NCI-H187 treated with DMSO at 0.1 percent for 48 hours (cell line): ENCODE results near the gene CYBC1.

ENCODE experiments used
- DNase-seq: peaks from one replicate; lab custom pipeline; 2025; lab: John Stamatoyannopoulos, UW

The CYBC1 gene

DNA sequence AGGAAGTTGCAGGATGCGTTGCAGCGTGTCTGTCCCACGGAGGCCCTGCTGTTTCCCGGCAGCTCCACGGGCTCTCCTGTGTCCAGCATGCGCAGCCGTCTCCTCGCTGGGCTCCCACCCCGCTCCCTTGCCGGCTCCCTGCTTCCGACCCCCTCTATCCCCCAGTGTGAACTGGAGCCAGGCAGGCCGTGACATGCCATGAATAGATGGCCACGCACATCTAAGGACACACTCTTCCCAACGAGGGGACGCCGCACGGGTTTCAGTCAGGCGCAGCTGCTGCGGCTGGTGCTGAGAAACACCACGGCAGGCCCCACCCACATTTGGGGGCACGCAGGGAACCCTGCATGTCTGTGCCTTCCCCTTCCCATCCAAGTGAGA, 41.6 kb downstream of the CYBC1 start:
- no peak for DNase-seq

GRCh38 chr17:82408288-82408937, 42.1 kb downstream of the CYBC1 start:
- no peak for DNase-seq

GRCh38 chr17:82407255-82407654, 43.3 kb downstream of the CYBC1 start:
- DNase-seq, result no peak

DNA sequence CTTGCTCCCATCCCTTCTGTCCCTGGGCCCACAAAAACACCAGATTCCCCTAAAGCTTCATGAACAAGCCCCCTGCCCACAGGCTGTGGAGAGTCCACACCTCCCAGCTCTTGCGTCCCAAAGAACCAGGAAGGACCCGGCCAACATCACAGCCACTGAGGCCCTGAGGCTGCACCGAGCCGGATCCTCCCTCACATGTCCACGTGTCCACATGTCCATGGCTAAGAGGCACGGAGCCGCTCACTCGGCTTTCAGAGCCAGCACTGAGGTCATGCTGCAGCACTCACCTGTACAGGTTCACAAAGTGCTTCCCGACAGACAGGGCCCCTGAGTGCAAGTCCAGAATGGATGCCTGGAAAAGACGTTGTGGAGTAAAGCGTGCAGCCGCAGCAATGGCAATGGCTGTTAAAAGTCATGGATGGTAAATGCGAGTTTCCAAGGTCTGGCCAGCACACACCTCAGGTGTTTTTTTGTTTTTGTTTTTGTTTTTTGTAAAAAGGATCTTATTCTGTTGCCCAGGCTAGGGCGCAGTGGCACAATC, 44.4 kb downstream of the CYBC1 start:
- no peak for DNase-seq

DNA sequence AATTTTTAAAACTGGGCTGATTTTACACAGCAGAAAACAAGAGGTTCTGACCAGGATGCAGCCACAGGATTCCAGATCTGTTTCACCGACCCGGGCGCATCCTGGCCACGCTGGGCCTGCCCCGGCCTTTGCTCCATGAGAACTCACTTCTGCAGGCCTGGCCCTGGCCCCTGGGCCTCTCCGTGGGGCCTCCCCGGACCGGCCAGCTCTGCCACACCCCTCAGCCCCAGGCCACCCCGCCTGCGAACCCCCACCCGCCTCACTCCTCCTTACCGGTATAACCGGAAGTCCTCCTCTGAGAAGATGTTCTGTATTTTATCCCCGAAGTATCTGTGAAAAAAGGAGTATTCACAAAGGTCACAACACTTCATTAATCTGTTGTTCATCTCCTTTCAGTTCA, 45.5 kb downstream of the CYBC1 start:
- no peak for DNase-seq

- no peak for DNase-seq
Observed at GRCh38 chr17:82403662-82404660, 46.6 kb downstream of the CYBC1 start.

- DNase-seq, result no peak
Observed at GRCh38 chr17:82402865-82403264, 47.7 kb downstream of the CYBC1 start.

GRCh38 chr17:82400830-82401229, 49.7 kb downstream of the CYBC1 start:
- no peak for DNase-seq

DNA sequence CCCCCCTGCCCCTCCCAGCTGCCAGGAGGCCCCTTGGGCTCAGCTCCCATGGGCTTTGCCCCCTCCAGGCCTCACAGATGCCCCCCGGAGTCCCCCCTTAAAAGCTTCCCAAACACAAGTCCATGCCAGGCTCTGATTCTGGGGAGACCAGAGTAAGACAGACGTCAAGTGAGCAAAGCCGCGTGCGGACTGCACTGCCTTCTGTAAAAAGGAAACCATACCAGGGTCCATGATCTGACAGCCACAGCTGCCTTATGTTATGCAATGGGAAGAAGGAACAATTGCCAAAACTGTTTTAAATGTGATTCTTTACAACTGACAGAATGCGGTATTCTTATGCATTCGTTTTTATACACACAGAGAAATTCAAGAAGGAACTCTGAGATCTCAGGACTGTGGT, 50.3 kb downstream of the CYBC1 start:
- no peak for DNase-seq

- no peak for DNase-seq
Observed at GRCh38 chr17:82399601-82400101, 50.9 kb downstream of the CYBC1 start.

GRCh38 chr17:82399041-82399441, 51.5 kb downstream of the CYBC1 start:
- DNase-seq, result no peak

DNA sequence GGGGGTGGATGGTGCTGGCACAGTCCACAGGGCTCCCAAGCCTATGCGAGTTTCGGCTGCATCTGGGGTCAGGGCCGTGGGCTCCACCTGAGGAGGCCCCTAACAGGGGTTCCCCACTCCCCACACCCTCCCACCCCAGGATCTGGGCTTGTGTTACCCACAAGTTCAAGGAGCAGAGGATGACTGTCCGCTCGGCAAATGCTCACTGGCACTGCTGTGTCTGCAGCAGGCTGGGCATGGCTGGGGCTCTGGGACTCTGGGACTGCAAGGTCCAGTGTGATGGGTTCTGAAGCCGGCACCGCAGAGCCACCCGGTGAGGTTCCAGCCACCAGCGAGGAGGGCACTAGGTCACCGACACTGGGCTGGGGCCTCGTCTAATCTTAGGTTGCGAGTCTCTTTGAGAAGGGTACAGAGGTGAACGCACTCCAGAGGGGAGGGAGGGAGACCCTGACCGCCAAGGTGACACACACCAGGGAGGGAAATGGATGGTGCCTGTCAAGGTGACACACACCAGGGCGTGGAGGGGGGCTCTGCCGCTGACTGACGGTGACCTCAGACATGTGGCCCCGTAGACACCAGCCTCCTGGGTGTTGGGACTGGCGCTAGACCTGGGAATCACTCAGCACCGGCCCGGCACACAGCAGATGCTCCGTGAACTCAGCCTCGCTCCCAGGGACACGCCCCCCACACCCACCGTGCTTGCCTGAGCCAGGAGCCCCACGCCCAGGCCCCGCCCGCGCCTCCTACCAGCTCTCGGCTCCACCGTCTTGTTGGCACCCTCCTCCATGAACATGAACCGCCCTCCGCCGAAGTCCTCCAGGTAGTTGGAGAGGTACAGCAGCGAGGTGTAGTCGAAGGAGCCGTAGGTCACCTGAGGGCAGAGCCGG, 52.9 kb downstream of the CYBC1 start:
- no peak for DNase-seq

DNA sequence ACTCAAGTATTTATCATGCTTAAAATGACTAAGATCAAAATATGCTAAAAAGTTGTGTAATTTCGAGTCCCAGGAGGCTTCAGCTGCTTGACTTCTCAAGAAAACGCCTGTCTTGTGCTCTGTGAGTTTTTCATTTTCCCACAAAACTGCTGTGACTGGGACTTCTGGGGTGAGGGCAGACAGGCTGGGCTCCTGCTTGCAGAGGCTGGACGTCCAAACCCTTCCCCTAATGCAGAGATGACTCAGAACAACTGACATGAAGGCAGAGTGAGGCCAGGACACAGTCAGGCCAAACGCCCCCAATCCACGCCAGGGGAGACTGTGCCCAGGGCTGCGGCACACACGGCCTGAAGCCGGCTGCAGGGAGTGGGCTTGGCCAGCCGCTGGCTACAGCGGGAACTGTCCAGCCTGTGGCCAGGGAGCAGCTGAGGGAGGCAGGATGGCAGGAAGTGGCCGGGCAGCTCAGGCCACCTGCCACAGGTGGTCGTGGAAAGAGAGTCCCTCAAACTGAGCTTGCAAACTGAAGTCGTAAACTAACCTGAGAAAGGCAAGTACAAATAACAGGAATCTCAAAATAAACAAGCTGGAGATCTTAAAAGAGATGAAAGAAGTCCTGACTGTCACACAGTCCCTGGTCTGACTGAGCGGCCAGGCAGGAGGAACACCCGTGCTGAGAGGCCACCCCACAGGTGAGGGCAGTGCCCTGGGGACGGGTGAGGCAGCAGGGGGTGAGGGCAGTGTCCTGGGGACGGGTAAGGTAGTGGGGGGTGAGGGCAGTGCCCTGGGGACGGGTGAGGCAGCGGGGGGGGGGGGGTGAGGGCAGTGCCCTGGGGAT, 53.7 kb downstream of the CYBC1 start:
- DNase-seq, result no peak

GRCh38 chr17:82394278-82394677, 56.3 kb downstream of the CYBC1 start:
- no peak for DNase-seq

GRCh38 chr17:82392941-82393340, 57.6 kb downstream of the CYBC1 start:
- no peak for DNase-seq
